GM18951 (cell line): ENCODE results near the gene PDIK1L.

Experiments
- POLR2A ChIP-seq: IDR thresholded peaks from 4 replicates; pipeline ENCODE4 v1.6.1; 2011; ENCODE audit warnings: mild to moderate bottlenecking; ENCODE audit not compliant: insufficient read length, insufficient read depth; ENCODE audit errors: extremely low read depth
- in situ Hi-C: fragments of 300-500 bp; cut with MboI; formaldehyde crosslinking; loops from one replicate; pipeline ENCODE4 v1.12.0; 2022; ENCODE audit warnings: low sequenced_read_pairs, mixed read lengths, inconsistent platforms; ENCODE audit not compliant: unreplicated experiment

The PDIK1L gene

DNA sequence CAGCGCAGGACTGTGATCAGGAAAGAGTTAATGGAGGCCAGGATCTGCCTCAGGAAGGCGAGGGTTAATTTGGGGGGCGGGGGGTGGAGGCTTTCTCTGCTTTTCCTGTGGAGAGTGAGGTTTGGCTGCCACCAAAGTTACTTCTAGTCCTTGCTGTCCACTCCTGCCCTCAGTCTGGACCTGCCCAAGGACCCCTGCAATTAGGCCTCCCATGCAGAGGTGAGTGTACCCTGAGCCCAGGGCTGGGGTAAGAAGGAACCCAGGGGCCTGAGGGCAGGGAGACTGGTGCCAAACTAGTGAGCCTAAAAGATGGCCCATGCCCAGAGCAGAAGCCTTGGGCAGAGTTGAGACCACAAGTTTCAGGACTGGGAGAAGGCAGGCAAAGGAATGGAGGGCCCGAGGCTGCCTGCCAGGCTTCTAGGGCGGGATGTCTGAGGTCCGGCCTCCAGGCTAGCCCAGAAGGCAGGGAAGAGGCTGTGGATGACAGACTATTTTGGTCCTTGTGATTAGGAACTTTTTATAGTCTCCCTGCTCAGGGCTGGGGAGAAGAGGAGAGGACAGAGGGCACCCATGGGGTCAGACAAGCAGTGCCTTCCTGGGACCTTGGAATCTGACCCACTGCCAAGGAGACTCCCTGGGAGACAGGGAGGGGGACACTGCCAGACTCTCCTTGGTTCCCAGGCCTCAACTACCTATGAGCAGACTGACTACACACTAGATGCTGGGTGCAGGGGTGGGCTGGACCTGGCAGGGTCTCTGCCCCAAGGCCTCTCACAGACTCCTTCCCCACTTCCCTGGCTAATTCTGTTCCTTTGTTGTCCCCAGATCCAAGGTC lies 47.5 kb downstream of the PDIK1L start, which contains the start of gene FAM110D:
Gene FAM110D, plus strand, starts transcription at position 172 of the 835 bp plus-strand sequence. CDS start 2,213 bp downstream, outside the sequence.
- in situ Hi-C loops = no loop called here
- TF ChIP-seq POLR2A = no peak

- in situ Hi-C loops = no loop called here
- TF ChIP-seq POLR2A = no peak
These were observed 48.1 kb downstream of the PDIK1L start for GRCh38 chr1:26159743-26160039.

GRCh38 chr1:26160527-26161414 lies 49.1 kb downstream of the PDIK1L start:
- TF ChIP-seq POLR2A = no peak
- in situ Hi-C loops = no loop called here

DNA sequence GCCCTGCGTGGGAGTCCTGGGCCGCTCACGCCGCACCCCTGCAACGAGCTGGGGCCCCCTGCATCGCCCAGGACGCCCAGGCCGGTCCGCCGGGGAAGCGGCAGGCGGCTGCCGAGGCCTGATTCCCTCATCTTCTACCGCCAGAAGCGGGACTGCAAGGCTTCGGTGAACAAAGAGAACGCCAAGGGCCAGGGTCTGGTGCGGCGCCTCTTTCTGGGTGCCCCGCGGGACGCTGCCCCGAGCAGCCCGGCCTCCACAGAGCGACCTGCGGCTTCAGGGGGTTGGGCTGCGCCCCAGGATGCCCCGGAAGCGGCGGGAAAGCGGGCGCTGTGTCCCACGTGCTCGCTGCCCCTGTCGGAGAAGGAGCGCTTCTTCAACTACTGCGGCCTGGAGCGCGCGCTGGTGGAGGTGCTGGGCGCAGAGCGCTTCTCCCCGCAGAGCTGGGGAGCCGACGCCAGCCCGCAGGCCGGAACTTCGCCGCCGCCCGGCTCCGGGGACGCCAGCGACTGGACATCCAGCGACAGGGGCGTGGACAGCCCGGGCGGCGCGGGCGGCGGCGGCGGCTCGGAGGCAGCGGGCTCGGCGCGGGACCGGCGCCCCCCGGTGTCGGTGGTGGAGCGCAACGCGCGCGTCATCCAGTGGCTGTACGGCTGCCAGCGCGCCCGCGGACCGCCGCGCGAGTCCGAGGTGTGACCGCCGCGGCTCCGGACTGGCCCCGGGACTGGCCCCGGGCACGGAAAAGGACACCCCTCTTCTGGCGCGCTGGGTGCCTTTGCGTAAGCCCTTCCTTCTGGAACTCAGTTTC lies 50.0 kb downstream of the PDIK1L start:
- TF ChIP-seq POLR2A = no peak
- in situ Hi-C loops = no loop called here

DNA sequence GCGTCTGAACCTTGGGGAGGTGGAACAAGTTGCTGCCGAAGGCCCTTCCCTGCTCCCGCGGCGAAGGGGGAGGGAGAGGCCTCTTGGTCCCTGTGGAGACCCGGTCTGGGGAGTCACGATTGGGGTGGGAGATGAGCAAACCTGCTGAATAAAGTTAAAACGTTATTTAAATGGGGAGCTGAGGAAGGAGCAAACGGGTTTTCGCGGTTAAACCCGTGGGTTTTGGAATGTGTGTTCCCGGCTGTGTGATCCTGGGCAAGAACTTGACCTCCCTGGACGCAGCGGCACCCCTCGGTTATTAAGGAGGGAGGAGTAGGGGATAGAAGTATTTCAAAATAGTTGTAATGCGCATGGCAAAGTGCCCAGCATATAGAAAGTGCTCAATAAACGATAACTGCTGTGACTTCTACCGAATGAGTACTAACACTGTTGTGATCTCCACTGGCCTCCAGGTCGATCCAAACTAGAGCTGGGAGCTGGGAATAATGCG lies 50.6 kb downstream of the PDIK1L start:
- no peak for TF ChIP-seq POLR2A
- in situ Hi-C loops = no loop called here

GRCh38 chr1:26163684-26164035 lies 52.0 kb downstream of the PDIK1L start:
- TF ChIP-seq POLR2A = no peak
- in situ Hi-C loops = no loop called here

- in situ Hi-C loops = no loop called here
These were observed 52.6 kb downstream of the PDIK1L start for GRCh38 chr1:26164036-26164860.

GRCh38 chr1:26164861-26165842 lies 53.5 kb downstream of the PDIK1L start:
- no peak for TF ChIP-seq POLR2A
- in situ Hi-C loops = no loop called here

More at GRCh38 chr1:26164036-26164860, 52.6 kb downstream of the PDIK1L start:
- TF ChIP-seq POLR2A = no peak

DNA sequence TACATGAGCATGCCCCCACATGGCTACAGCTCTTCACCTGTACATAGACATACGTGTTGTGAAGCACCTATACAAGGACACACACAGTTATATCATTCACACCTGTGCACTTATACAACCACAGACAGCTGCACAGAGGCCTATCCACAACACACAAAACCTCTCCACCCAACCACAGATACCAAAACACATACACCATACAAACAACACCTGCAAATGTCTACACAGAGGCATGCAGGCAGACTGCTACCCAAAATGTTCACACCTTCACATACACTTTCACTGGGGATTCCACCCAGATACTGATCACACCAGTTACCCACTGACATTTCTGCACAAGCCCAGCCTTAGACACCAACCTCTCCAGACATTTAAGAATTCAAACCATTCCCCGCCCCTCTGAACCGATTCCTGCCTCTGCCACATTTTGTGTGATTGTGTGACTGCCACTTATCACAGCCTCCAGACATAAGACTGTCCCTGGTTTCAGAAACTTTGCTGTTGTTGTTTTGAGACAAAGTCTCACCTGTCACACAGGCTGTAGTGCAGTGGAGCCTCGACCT lies 55.2 kb downstream of the PDIK1L start:
- TF ChIP-seq POLR2A = no peak
- in situ Hi-C loops = no loop called here

DNA sequence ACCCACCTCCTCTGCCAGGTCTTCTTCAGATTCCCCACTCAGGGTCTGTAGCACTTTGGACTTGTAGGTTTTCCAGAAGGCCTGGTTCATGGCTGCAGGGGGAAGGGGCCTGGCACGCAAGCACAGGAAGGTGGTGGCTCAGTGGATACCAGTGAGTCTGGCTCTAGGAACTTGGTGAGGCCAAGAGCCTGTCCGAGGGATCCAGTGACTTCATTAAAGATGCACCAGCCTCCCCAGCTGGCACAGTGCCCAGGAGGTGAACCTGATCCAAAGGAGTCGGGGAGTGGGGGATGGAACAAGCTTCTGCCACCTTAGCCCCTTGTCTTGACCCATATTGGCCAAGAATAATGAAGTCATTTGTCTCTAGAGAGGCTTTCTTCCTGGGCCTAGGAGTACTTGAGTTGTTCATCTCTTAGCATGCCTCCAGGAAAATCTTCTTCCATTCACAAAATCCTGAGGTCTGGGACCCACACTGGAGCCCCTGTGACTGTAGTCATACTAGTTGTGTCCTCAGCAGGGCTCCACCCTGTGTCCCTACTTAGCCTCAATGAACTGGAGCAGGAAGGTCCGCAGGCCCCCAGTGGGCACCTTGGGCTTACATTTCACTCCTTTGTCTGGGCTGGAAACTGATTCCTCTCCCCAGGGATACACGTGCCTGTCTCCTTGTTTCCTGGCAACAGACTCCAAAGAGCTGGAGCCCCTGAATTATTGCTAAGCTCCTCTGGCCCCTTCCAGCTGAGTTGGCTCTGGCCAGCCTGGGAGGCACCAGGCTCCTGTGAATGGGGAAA lies 57.0 kb downstream of the PDIK1L start, which contains the start of gene C1orf232:
Gene C1orf232, minus strand, starts transcription at position 554 of the 788 bp plus-strand sequence. Its CDS starts 464 bp downstream, at position 90.
- TF ChIP-seq POLR2A = no peak
- in situ Hi-C loops = no loop called here
